ENCODE measurements around the gene NID1.

Gene NID1

GRCh38 chr1:236092899-236093298, 28.0 kb upstream of the NID1 start:
- H3K4me3 ChIP-seq, result no peak overlapping the region
- DNase-seq (ENCODE audit: low spot score), result no peak
- TF ChIP-seq CTCF (IDR thresholded peaks at IDR 0.05), result no peak
- no peak overlapping the region for H3K27ac ChIP-seq

GRCh38 chr1:236091933-236092318, 27.0 kb upstream of the NID1 start:
- TF ChIP-seq CTCF (IDR thresholded peaks at IDR 0.05), result no peak
- Histone ChIP-seq H3K27ac (no peak overlapping the region), H3K4me3 (no peak overlapping the region)
- DNase-seq (ENCODE audit: low spot score), result no peak

GRCh38 chr1:236090741-236091147, 25.9 kb upstream of the NID1 start:
- no peak for DNase-seq (ENCODE audit: low spot score)
- H3K27ac ChIP-seq, result no peak overlapping the region
- no peak for TF ChIP-seq CTCF (IDR thresholded peaks at IDR 0.05)
- H3K4me3 ChIP-seq, result no peak overlapping the region

- Histone ChIP-seq H3K4me3 (no peak overlapping the region), H3K27ac (no peak overlapping the region)
- TF ChIP-seq CTCF (IDR thresholded peaks at IDR 0.05), result no peak
- no peak for DNase-seq (ENCODE audit: low spot score)
These were observed 24.3 kb upstream of the NID1 start for GRCh38 chr1:236089046-236089773.

GRCh38 chr1:236086537-236086936, 21.6 kb upstream of the NID1 start:
- TF ChIP-seq CTCF (IDR thresholded peaks at IDR 0.05), result no peak
- no peak for DNase-seq (ENCODE audit: low spot score)
- H3K27ac ChIP-seq, result no peak overlapping the region
- no peak overlapping the region for H3K4me3 ChIP-seq

- no peak for TF ChIP-seq CTCF (IDR thresholded peaks at IDR 0.05)
- H3K4me3 ChIP-seq, result no peak overlapping the region
- no peak for DNase-seq (ENCODE audit: low spot score)
- no peak overlapping the region for H3K27ac ChIP-seq
These were observed 20.8 kb upstream of the NID1 start for GRCh38 chr1:236085545-236086159.

GRCh38 chr1:236084386-236084730, 19.5 kb upstream of the NID1 start:
- no peak for TF ChIP-seq CTCF (IDR thresholded peaks at IDR 0.05)
- Histone ChIP-seq H3K27ac (no peak overlapping the region), H3K4me3 (no peak overlapping the region)

More at GRCh38 chr1:236084386-236084730, 19.5 kb upstream of the NID1 start:
- DNase-seq (ENCODE audit: low spot score), result no peak

Data from coronary artery (tissue), 2 donors.